ENCODE measurements around the gene PARD3. TPM values are rescaled to one million over a fixed set of nuclear protein-coding genes. Genes with fewer than 3 reads are reported as not detected.

PARD3 gene
- total and polyA plus RNA-seq, 2 donors from 2014 or later: 21.1 to 47.5 TPM

- no peaks in the 10 kb centered on the region for H3K9me3 ChIP-seq (ENCODE audit: control insufficient read depth in 2 of 3, insufficient read depth in 1 of 3, low read length in 3 of 3)
- intact Hi-C loops (cut with DNase I): no loop called here
- no peak for FAIRE-seq
Observed at GRCh38 chr10:34802692-34803091, 12.4 kb downstream of the PARD3 start.

GRCh38 chr10:34801097-34801733 is 13.9 kb downstream of the PARD3 start:
- DNase-seq (peak in 1 of 5 donors; percentile 36), FAIRE-seq (no peak)
- Histone ChIP-seq H3K9me3 (ENCODE audit: control insufficient read depth in 2 of 3, insufficient read depth in 1 of 3, low read length in 3 of 3) (no peaks in the 10 kb centered on the region), H3K4me3 (ENCODE audit: low read length in 3 of 3) (no peak overlapping the region), H3K36me3 (ENCODE audit: control insufficient read depth in 2 of 3, insufficient read depth in 3 of 3, low read length in 3 of 3) (no peaks in the 10 kb centered on the region), H3K27ac (ENCODE audit: low read depth in 2 of 2, low read length in 2 of 2) (no peak overlapping the region), H3K4me1 (ENCODE audit: control insufficient read depth in 2 of 3, insufficient read depth in 2 of 3, low read depth in 1 of 3, low read length in 3 of 3) (no peaks in the 10 kb centered on the region), H3K9ac (ENCODE audit: low read length in 3 of 3) (no peak overlapping the region), H3K27me3 (ENCODE audit: control insufficient read depth, insufficient read depth, low read length) (no peaks in the 10 kb centered on the region)
- intact Hi-C loops (cut with DNase I): no loop called here
- TF ChIP-seq CTCF (IDR thresholded peaks at IDR 0.05; ENCODE audit: borderline replicate concordance, extremely low read depth, insufficient read depth): no peak

More at GRCh38 chr10:34802692-34803091, 12.4 kb downstream of the PARD3 start:
- Histone ChIP-seq H3K9ac (ENCODE audit: low read length in 3 of 3) (no peak overlapping the region), H3K4me3 (ENCODE audit: low read length in 3 of 3) (no peak overlapping the region), H3K27ac (ENCODE audit: low read depth in 2 of 2, low read length in 2 of 2) (no peak overlapping the region), H3K36me3 (ENCODE audit: control insufficient read depth in 2 of 3, insufficient read depth in 3 of 3, low read length in 3 of 3) (no peaks in the 10 kb centered on the region), H3K4me1 (ENCODE audit: control insufficient read depth in 2 of 3, insufficient read depth in 2 of 3, low read depth in 1 of 3, low read length in 3 of 3) (no peaks in the 10 kb centered on the region), H3K27me3 (ENCODE audit: control insufficient read depth, insufficient read depth, low read length) (no peaks in the 10 kb centered on the region)
- DNase-seq: no peak
- no peak for TF ChIP-seq CTCF (IDR thresholded peaks at IDR 0.05; ENCODE audit: borderline replicate concordance, extremely low read depth, insufficient read depth)

- H3K9ac ChIP-seq (ENCODE audit: low read length in 3 of 3): no peak overlapping the region
- no peak overlapping the region for H3K4me3 ChIP-seq (ENCODE audit: low read length in 3 of 3)
- H3K9me3 ChIP-seq (ENCODE audit: control insufficient read depth in 2 of 3, insufficient read depth in 1 of 3, low read length in 3 of 3): no peaks in the 10 kb centered on the region
- FAIRE-seq: no peak
- H3K27ac ChIP-seq (ENCODE audit: low read depth in 2 of 2, low read length in 2 of 2): no peak overlapping the region
- intact Hi-C loops (cut with DNase I): no loop called here
- TF ChIP-seq CTCF (IDR thresholded peaks at IDR 0.05; ENCODE audit: borderline replicate concordance, extremely low read depth, insufficient read depth): no peak
- H3K36me3 ChIP-seq (ENCODE audit: control insufficient read depth in 2 of 3, insufficient read depth in 3 of 3, low read length in 3 of 3): no peaks in the 10 kb centered on the region
- DNase-seq: no peak
- no peaks in the 10 kb centered on the region for H3K4me1 ChIP-seq (ENCODE audit: control insufficient read depth in 2 of 3, insufficient read depth in 2 of 3, low read depth in 1 of 3, low read length in 3 of 3)
- no peaks in the 10 kb centered on the region for H3K27me3 ChIP-seq (ENCODE audit: control insufficient read depth, insufficient read depth, low read length)
Observed at GRCh38 chr10:34800624-34801023, 14.5 kb downstream of the PARD3 start.

- intact Hi-C loops (cut with DNase I): no loop called here
- FAIRE-seq: no peak
- Histone ChIP-seq H3K4me3 (ENCODE audit: low read length in 3 of 3) (no peak overlapping the region), H3K9me3 (ENCODE audit: control insufficient read depth in 2 of 3, insufficient read depth in 1 of 3, low read length in 3 of 3) (no peaks in the 10 kb centered on the region), H3K27me3 (ENCODE audit: control insufficient read depth, insufficient read depth, low read length) (no peaks in the 10 kb centered on the region), H3K27ac (ENCODE audit: low read depth in 2 of 2, low read length in 2 of 2) (no peak overlapping the region), H3K36me3 (ENCODE audit: control insufficient read depth in 2 of 3, insufficient read depth in 3 of 3, low read length in 3 of 3) (no peaks in the 10 kb centered on the region), H3K4me1 (ENCODE audit: control insufficient read depth in 2 of 3, insufficient read depth in 2 of 3, low read depth in 1 of 3, low read length in 3 of 3) (no peaks in the 10 kb centered on the region), H3K9ac (ENCODE audit: low read length in 3 of 3) (no peak overlapping the region)
- DNase-seq: no peak
- no peak for TF ChIP-seq CTCF (IDR thresholded peaks at IDR 0.05; ENCODE audit: borderline replicate concordance, extremely low read depth, insufficient read depth)
Observed at GRCh38 chr10:34798654-34799053, 16.4 kb downstream of the PARD3 start.

Measured in kidney (tissue), 14 donors.